Cerebellar nuclear complex (tissue), 1 donor: ENCODE data around the gene CAMKK2.
"Not testable (repeated sequence)": the region's sequence is repeated elsewhere in the genome, so short reads cannot be mapped to it uniquely, and the experiment has no call there.

Experiments used
- DNase-seq, 2 experiments: peaks; one replicate each; lab custom pipeline; 2025; lab: John Stamatoyannopoulos, UW

The CAMKK2 gene

GRCh38 chr12:121224591-121224990, 71.9 kb downstream of the CAMKK2 start:
- no peak for DNase-seq

- peak; percentile 22 to 24 for DNase-seq
These were observed 72.9 kb downstream of the CAMKK2 start for GRCh38 chr12:121223292-121224285.

GRCh38 chr12:121222847-121223246, 73.7 kb downstream of the CAMKK2 start:
- no peak for DNase-seq

GRCh38 chr12:121219353-121219986, 77.0 kb downstream of the CAMKK2 start:
- DNase-seq, result no peak

- DNase-seq, result no peak
These were observed 77.7 kb downstream of the CAMKK2 start for GRCh38 chr12:121218588-121219352.

- no peak for DNase-seq
These were observed 78.7 kb downstream of the CAMKK2 start for GRCh38 chr12:121217761-121218160.

GRCh38 chr12:121217063-121217462, 79.4 kb downstream of the CAMKK2 start:
- no peak for DNase-seq

GRCh38 chr12:121216102-121216501, 80.4 kb downstream of the CAMKK2 start:
- no peak for DNase-seq

- DNase-seq, result no peak
These were observed 81.4 kb downstream of the CAMKK2 start for GRCh38 chr12:121214855-121215745.

- DNase-seq, result no peak
These were observed 82.2 kb downstream of the CAMKK2 start for GRCh38 chr12:121214166-121214777.

GRCh38 chr12:121212875-121213274, 83.6 kb downstream of the CAMKK2 start:
- no peak for DNase-seq

GRCh38 chr12:121209624-121210572, 86.6 kb downstream of the CAMKK2 start, which contains the start of gene P2RX4:
P2RX4 (plus strand) TSS chr12:121210129; CDS start chr12:121210165, 36 bp downstream.
- DNase-seq, result peak in 1 of 2 experiments; percentile 48

- no peak for DNase-seq
These were observed 87.3 kb downstream of the CAMKK2 start for GRCh38 chr12:121209221-121209620.

GRCh38 chr12:121208571-121208970, 87.9 kb downstream of the CAMKK2 start:
- not testable (repeated sequence) for DNase-seq

GRCh38 chr12:121205491-121205890, 91.0 kb downstream of the CAMKK2 start:
- no peak for DNase-seq

GRCh38 chr12:121203482-121203881, 93.0 kb downstream of the CAMKK2 start:
- no peak for DNase-seq

GRCh38 chr12:121202407-121203355, 93.8 kb downstream of the CAMKK2 start:
- no peak for DNase-seq

GRCh38 chr12:121201140-121201539, 95.4 kb downstream of the CAMKK2 start:
- DNase-seq, result not testable (repeated sequence)
